GM12892 (cell line): Measurements from ENCODE around the gene DNAJB4.

Source experiments
- POLR2A ChIP-seq: IDR thresholded peaks from 2 replicates; pipeline ENCODE4 v1.6.1; 2011; ENCODE audit warnings: low read depth, low read length, control low read depth
- POLR2AphosphoS5 ChIP-seq: IDR thresholded peaks from 2 replicates; pipeline ENCODE4 v1.6.1; 2011; ENCODE audit warnings: low read depth, low read length, control low read depth

- TF ChIP-seq POLR2AphosphoS5 (no peak), POLR2A (no peak)
Observed at GRCh38 chr1:77986810-77987209, 17.9 kb upstream of the DNAJB4 start.
